Measurements from ENCODE around the gene PI4K2A.
A peak's percentile ranks its signal among the peaks of the same experiment; 100 is the strongest.
"Not testable (repeated sequence)": the region's sequence is repeated elsewhere in the genome, so short reads cannot be mapped to it uniquely, and the experiment has no call there.

The PI4K2A gene

DNA sequence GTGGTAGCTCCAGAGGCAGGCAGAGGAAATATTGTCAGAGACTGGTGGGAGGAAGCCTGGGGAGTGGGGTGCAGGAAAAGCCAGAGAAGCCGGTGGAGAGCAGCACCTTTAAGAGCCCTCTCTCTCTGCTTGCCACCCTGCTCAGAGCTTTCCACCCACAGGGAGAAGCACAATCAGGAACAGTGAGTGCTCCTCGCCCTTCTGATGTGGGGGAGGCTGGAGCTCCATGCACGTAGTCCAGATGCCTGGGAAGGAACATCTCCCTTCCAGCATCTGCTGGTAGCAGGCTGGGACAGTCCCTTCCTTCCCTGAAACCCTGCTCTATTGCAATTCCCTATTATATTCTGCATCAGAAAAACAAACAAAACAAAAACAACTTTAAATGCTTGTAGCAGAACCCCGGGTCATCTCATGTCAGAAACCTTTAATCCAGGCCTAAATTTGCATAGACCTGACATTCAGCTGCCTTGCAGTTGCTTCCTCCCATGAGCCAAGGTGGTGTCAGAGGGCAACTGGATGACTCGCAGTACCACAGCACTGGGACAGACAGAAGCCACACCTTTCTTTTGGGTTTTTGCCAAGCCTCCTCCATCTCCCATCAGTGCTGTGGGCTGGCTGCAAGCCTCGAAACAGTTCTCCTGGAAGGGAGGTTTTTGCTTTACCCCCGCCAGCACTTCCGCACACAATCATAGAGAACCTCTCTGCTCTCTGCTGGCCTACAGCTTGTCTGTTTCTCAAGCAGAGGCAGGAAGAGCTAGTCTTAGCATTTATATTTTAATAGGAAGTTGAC is 33.5 kb downstream of the PI4K2A start:
- DNase-seq (ENCODE audit: low read depth, low spot score): no peak

DNA sequence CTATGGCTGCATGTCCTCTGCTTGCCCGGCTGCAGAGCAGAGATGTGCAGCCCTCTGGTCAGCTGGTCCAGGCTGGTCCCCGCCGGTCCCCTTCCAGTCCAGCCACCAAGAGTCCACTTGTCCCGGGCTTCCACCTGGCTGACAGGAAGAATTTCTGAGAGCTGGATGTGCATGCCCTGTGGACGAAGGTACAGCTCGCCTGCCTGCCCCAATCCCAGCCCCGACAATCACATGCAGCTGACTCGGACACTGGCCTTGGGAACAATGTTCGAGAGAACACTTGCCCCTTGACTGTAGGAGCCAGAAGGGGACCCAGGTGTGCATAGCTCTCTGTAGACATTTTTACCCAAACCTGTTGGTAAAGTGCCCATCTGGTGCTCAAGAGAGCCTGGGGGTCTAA is 34.8 kb downstream of the PI4K2A start:
- no peak for DNase-seq (ENCODE audit: low read depth, low spot score)

DNA sequence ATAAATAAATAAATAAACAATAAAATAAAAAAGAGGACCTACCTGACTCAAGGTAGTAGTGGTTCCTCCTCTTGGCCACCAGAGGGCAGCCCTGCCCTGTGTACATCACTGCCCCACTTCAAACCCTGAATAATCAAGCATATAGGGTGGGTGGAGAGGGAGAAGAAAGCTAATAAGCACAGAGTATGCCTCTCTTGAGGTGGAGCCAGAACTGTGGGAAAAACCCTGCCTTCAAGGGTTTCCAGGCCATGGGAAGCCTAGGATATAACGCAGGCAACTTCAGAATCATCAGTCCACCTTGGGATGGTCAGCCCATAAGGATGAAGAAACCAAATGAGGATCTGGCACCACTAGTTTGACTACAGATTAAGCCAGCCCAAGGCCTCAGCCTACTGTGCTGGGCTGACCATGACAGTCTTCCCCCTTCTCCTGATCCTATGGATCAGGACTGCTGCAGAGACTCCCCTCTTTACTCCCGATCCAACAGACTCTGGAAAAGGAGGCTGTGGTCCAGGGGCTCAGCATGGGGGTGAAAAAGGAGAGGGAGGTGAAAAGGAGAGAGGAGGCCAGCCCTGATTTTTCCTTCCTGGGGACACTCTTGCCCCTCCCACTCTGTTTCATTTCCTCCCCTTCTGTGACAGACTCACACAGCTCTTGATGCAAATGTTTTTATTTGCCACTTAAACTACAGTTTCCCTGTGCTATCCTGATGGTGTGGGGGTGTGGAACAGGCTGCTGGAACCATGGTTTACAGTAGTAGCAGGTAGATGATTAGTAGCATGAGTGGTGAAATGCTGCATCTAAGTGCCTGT is 36.5 kb downstream of the PI4K2A start:
- peak; percentile 37 for DNase-seq (ENCODE audit: low read depth, low spot score)

DNA sequence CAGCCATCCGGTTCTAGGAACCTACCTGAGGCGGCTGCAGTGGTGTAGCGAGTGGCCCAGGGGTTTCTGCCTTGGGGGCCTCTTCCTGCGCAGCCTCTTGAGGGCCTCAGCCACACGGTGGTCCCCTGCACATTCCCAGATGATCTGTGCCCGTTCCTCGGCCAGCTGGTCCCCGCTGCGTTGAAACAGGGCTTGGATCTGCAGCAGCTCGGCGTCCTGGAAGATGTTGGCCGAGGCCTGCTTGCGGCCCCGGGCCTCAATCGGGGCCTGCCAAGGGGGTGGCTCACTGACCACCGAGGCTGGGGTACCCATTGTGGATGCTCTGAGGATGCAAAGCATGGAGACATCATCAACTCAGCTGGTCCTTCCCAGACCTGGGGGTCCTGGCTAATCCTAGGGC is 39.1 kb downstream of the PI4K2A start:
- DNase-seq (ENCODE audit: low read depth, low spot score): no peak

DNA sequence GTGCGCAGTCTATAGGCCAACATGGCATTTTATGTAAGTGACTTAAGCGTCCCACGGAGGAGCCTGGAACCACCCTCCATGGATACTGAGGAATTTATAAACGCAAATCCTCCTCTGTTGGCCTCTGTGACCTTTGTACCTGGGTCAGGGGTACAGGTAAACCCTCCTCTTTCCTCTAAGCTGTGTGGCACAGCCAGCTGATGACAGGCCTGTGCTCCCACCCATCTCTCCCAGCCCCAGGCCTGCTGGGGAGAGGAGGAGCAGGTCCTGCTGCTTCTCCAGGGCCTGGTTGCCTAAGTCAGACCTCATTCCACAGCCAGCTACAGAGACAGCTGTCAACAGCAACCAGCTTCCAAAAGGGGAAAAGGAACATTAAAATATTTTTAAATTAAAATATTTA is 41.6 kb downstream of the PI4K2A start:
- peak; percentile 58 for DNase-seq (ENCODE audit: low read depth, low spot score)

DNA sequence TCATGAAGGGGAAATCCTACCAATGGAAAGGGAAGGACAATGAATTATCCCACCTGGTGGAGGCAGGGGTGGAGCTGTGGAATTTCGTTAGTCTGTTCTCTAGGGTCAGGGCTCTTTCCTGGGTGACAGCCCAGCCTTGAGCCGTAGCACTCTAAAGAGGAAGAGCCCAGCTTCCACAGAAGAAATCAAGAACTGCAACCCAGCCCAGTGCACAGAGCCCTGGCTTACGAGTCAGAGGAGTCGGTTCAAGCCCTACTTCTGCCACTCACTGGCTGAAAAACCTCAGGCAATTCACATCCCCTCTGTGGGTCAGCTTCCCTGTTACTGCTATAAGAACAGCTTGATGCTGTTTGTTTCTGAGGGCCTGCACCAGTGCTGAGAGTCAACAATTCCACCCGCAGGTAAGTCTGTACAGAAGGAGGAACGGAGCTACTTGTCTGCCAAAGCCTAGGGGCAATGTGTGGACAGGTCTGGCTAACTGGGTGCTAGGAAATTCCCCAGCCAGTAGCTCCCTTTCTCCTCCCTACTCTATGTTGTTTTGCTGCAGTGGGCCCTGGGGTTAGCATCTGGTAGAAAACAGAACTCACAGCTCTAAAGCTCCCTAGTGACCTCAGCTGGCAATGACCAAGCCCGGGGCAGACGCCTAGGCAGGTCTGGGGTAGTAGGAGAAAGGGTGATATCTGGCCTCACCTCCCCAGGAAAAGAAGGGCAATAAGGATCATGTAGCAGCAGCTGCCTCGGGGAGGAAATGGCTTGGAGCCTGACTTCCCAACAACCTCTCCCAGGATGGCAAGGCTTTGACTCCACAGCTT is 43.3 kb downstream of the PI4K2A start:
- DNase-seq (ENCODE audit: low read depth, low spot score): peak; percentile 80

DNA sequence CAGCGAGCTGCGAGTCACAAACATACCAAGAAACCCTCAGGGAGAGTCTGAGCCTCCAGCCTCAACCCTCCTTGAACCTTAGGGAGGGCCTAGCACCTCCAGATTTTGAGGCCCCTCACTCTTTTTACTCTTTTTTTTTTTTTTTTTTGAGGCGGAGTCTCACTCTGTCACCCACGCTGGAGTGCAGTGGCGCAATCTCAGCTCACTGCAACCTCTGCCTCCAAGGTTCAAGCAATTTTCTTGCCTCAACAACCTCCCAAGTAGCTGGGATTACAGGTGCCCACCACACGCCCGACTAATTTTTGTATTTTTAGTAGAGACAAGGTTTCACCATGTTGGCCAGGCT is 43.9 kb downstream of the PI4K2A start:
- not testable (repeated sequence) for DNase-seq (ENCODE audit: low read depth, low spot score)

DNA sequence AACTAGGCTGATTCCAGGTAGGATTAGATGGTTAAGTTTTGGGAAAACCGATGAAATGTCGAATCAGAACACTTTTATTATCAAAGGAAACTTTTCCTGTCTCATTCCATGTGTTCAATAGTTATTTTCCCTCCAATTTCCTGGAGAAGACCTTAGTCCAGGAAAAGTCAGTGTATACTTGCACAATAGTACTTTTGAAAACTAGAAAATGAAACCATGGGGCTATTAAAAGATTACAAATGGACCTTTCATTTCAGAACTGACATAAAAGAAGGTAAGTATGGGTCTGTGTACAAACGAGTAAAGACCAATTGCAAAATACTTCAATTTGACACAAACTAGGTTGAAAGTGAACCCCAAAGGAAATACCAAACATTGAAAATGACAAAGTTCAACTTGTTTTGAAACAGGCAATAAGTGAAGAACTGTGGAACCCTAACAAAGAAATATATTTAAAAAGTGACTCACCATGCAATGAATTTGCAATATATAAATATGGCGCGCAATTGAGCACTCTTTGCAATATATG is 44.5 kb downstream of the PI4K2A start:
- DNase-seq (ENCODE audit: low read depth, low spot score): no peak

DNA sequence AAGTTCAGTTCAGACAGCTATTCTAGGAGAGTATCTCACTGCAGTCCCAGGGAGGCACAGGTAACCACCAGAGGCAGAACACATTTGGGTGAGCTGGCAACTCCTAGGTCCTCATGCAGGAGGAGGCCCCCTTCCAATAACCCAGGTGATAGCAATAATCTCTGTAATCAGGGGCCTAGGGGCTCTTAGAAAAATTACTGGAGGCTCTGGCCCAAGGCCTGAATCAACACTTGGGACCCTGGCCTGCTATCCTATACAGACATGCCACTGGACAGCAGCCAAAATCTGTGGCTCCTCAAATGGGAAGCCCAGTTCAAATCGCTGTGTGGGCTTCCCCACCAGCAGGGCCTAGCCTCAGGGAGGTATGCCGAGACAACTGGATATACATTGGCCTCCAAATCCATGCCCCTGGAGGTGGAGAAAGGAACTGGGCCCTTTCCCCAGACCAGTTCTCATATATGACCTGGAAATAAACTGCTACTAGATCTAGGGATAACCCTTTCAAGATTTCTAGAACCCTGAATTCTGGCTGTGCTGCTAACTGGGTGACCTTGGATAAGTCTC is 45.0 kb downstream of the PI4K2A start:
- peak; percentile 89 for DNase-seq (ENCODE audit: low read depth, low spot score)

DNA sequence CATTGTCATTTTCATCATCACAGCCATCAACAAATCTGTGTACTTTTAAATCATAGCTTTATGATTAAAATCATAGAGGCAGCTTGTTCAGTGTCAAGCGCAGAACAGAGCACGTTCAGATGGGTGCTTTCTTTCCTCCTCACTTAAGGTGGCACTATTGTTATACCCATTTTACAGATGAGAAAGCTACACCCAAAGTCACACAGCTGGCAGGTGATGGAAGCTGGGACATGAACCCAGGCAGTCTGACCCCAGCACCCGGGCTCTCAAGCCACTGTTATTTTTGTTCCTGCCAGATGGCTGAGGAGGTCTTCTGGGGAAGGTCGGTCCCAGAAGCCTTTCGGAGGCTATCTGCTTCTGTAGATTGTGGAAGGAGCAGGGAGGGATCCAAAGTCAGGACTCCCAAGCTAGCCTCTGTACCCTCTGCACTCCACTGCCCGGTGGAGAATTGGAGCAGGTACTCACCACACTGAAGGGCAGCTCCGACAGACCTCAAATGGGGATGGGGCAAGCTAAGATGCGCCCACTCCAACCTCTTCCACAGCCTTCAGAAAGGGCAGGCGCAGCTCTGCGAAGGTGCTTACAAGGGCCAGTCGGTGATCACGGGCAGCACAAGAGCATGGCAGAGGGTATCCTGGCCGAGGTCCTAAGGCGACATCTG is 46.0 kb downstream of the PI4K2A start:
- DNase-seq (ENCODE audit: low read depth, low spot score): no peak

DNA sequence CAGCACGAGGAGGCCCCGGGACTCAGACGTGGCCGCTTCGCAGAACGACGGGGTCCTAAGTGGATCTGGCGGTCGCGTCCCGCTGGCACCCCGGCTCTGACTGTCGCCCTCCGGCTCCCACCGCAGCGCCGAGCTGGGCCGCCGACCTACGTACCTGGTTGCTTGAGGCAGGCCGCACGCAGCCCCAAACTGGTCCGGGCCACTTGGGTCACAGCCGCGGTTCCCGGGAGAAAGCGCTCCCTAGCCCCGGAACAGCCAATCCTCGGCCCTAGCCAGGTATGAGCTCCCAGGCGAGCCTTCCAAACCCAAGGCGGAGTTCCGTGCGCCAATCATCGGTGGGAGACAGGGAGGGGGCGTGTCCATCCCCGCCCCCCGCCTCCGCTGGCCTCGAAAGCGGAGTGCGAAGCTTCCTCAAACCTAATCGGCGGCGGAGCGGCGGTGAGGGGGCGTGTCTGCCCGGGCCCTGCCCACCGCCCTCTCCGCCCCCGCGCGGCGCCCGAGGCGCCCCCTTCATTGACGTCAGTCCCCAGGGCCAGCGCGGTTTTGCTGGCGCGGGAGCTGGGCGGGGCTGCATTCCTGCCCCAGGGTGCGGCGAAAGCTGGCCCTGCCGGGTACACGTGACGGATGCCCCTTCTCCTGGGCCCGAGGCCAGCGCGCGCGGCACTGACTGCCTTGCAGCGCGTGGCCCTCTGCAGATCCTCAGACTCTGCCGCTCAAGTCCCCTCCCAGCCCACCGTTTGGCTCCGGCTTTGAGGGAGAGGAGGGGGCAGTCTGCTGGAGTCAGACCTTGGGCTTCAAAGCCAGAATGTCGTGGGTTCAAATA is 46.7 kb downstream of the PI4K2A start, which contains the start of gene AVPI1:
Gene AVPI1 (minus strand): TSS at position 280 of the 823 bp plus-strand sequence. CDS start 7,336 bp downstream, outside the sequence.
- peak; percentile 99 for DNase-seq (ENCODE audit: low read depth, low spot score)

DNA sequence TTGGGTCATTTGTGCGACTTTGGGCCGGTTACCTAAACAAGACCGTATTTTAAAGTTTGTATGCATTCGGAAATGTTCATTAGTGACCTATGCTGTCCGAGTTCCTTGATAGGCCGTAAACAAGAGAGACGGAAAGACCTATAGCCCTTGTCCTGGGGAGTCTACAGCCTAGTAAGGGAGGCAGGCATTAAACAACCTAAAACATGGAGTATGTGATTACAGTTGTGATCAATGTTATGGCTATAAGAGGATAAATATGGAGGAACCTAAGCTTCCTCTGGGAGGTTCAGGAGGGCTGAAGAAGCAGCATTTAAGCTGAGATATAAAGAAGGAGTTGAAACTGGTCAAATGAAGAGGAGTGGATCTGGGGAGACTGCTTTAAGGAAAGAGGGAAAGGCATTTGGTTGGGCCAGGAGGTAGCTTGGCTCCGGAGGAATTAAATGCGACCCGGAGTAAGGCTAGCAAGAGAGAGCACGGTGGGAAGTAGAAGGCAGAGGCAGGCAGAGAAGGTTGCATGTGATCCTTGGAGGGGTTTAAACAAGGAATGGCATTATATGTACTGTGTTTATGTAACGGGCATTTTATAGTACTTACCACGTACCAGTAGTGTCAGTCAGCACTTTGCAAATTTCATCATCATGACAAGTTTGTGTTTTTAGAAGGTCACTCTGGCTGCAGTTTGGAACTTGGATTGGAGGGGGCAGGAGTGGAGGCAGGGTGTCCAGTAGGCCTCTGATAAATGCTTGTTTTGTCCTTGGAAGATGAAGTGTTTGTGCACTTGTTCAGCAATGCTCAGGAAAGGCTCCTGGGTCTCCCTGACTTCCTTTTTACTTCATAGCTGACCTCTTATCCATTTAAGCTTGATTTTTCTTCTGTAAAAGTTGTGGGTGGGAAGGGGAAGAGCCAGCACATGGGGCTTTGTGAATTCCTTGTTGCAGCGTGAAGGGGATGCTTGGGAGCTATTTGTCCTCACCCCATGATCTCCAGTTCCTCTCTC is 47.6 kb downstream of the PI4K2A start:
- DNase-seq (ENCODE audit: low read depth, low spot score): no peak

DNA sequence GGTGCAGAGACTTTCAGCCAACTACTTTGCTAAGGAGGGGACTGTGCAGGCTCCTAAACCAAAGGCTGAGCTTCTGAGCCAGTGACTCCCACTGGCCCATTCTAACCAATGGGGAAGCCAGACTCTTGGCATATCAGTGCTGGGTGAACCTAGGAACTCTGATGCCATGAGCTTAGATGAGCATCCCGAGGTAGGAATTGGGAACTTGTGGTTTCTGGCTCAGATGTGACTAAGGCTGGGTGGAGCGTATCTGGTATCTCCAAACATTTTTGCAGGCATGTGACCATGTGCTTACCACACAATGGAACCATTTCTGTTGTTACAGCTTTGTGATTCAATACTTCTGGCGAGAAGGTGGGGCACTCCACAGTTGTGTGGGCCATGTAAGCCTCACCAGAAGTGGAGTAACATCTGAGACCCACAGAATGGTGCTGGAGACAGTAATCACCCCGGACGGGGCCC is 49.1 kb downstream of the PI4K2A start:
- no peak for DNase-seq (ENCODE audit: low read depth, low spot score)

DNA sequence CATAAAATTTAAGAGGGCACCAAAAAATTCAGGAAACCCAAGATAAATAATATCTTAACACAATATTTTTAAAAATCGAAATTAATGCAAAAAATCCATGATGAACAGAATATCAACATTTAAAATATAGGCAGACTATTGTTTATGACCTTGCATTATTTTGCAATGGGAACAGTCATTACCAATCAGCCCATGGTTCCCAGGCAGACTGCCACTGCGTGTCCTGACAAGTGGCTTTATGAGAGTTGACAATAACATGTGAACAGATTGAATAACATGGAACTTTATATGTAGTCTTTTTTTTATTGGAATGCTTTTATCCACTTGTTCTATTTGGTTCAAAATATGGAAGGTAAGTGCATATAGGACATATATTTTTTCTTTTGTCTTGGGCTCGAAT is 49.7 kb downstream of the PI4K2A start:
- DNase-seq (ENCODE audit: low read depth, low spot score): no peak

DNA sequence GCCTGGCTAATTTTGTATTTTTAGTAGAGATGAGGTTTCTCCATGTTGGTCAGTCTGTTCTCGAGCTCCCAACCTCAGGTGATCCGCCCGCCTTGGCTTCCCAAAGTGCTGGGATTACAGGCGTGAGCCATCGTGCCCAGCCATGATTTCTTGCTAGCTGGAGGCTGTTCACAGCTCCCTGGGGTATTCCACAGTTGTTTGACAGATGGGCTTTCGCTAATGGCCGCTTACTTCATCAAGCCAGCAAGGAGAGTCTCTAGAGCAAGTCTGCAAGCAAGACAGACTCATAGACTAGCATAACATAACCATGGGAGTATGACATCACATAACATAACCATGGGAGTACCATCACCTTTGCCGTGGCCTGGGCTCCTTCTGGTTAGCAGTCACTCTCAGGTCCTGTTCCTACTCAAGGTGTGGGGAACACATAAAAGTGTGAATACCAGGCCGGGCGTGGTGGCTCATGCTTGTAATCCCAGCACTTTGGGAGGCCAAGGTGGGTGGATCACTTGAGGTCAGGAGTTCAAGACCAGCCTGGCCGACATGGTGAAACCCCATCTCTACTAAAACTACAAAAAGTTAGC is 57.7 kb downstream of the PI4K2A start:
- not testable (repeated sequence) for DNase-seq (ENCODE audit: low read depth, low spot score)

DNA sequence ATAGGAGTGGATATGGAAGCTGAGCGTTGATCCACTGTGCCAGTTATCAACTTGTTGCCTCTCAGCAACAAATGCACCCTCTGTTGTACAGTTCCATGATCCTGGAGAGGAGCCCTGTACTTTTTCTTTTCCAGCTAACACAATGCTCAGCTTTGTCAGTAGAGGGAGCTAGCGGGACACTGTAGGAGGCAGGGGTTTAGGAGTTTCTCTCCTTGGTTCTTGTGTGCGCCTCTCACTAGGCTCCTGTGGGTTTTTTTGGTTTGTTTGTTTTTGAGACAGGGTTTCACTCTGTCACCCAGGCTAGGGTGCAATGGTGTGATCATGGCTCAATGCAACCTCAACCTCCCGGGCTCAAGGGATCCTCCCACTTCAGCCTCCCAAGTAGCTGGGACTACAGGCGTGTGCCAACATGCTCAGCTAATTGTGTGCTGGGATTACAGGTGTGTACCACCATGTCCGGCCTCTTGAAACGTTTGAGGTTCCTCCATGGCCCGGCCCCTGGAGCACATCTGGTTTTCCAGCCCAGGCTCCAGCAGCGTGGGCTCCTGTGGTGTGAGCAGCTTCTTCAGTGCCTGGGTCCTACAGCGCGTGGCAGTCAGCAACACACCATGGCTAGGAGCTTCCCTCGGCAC is 61.1 kb downstream of the PI4K2A start:
- peak; percentile 79 for DNase-seq (ENCODE audit: low read depth, low spot score)

DNA sequence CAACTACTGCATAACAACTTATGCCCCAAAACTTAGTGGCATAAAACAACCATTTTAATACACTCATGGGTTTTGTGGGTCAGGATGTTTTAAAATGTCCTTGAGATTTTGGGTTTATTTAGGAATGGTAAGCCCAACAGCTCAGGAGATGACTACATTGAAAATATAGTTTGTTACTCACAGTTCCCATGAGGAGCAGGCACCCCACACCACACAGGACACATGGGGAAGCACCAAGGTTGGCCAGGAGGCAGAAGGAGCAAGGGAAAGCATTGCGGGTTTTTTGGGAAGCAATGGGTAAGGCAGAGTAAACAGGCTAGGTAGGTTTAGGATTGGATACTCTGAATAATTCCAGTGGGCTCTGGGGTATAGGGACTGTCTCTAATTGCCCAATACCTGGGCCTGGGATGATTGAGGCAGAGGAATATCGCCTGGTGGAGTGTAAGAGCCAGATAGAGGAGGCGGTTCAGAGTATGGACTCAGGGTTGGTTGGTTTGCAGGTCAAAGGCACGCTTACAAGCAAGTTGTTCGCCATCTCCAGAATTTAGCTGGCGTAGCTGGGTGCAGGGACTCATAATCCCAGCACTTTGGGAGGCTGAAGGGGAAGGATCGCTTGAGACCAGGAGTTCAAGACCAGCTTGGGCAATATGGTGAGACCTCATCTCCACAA is 63.1 kb downstream of the PI4K2A start:
- DNase-seq (ENCODE audit: low read depth, low spot score): no peak
